ENCODE results near the gene SLC22A14. TPM values are rescaled to one million over a fixed set of nuclear protein-coding genes. Genes with fewer than 3 reads are reported as not detected.

Gene SLC22A14
- total and polyA plus RNA-seq, 9 of the 15 experiments (the other 6 are each of a cell fraction or from before 2014, with no cell fraction given), result 0.03 to 0.07 TPM; not detected in 7

DNA sequence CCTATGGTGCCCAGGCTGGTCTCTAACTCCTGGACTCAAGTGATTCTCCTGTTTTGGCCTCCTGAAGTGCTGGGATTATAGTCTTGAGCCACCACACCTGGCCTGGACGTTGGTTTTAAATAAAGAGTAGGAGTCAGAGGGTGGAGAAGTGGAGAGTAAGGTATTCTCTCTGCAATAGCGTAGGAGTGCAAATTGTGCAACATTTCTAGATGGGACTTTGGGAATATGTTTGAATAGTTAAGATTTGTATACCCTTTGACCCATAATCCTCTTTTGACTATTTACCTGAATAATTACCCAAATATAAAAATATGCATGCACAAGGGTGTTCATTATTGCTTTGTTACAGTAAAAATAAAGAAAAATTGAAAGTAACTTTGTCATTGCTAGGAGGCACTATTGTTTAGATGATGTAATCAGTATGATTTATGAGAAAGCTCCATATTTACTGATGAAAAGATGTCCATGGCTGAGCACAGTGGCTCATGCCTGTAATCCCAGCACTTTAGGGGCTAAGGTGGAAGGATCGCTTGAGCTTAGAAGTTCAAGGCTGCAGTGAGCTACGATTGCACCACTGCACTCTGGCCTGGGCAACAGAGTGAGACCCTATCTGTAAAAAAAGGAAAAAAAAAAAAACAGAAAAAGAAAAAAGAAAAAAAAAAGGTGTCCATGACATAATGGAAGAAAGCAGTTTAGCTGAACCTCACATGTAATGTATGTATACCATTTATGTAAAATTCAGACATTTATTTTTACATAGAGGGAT lies 49.3 kb downstream of the SLC22A14 start (continued):
- TF ChIP-seq, protein P1, sequence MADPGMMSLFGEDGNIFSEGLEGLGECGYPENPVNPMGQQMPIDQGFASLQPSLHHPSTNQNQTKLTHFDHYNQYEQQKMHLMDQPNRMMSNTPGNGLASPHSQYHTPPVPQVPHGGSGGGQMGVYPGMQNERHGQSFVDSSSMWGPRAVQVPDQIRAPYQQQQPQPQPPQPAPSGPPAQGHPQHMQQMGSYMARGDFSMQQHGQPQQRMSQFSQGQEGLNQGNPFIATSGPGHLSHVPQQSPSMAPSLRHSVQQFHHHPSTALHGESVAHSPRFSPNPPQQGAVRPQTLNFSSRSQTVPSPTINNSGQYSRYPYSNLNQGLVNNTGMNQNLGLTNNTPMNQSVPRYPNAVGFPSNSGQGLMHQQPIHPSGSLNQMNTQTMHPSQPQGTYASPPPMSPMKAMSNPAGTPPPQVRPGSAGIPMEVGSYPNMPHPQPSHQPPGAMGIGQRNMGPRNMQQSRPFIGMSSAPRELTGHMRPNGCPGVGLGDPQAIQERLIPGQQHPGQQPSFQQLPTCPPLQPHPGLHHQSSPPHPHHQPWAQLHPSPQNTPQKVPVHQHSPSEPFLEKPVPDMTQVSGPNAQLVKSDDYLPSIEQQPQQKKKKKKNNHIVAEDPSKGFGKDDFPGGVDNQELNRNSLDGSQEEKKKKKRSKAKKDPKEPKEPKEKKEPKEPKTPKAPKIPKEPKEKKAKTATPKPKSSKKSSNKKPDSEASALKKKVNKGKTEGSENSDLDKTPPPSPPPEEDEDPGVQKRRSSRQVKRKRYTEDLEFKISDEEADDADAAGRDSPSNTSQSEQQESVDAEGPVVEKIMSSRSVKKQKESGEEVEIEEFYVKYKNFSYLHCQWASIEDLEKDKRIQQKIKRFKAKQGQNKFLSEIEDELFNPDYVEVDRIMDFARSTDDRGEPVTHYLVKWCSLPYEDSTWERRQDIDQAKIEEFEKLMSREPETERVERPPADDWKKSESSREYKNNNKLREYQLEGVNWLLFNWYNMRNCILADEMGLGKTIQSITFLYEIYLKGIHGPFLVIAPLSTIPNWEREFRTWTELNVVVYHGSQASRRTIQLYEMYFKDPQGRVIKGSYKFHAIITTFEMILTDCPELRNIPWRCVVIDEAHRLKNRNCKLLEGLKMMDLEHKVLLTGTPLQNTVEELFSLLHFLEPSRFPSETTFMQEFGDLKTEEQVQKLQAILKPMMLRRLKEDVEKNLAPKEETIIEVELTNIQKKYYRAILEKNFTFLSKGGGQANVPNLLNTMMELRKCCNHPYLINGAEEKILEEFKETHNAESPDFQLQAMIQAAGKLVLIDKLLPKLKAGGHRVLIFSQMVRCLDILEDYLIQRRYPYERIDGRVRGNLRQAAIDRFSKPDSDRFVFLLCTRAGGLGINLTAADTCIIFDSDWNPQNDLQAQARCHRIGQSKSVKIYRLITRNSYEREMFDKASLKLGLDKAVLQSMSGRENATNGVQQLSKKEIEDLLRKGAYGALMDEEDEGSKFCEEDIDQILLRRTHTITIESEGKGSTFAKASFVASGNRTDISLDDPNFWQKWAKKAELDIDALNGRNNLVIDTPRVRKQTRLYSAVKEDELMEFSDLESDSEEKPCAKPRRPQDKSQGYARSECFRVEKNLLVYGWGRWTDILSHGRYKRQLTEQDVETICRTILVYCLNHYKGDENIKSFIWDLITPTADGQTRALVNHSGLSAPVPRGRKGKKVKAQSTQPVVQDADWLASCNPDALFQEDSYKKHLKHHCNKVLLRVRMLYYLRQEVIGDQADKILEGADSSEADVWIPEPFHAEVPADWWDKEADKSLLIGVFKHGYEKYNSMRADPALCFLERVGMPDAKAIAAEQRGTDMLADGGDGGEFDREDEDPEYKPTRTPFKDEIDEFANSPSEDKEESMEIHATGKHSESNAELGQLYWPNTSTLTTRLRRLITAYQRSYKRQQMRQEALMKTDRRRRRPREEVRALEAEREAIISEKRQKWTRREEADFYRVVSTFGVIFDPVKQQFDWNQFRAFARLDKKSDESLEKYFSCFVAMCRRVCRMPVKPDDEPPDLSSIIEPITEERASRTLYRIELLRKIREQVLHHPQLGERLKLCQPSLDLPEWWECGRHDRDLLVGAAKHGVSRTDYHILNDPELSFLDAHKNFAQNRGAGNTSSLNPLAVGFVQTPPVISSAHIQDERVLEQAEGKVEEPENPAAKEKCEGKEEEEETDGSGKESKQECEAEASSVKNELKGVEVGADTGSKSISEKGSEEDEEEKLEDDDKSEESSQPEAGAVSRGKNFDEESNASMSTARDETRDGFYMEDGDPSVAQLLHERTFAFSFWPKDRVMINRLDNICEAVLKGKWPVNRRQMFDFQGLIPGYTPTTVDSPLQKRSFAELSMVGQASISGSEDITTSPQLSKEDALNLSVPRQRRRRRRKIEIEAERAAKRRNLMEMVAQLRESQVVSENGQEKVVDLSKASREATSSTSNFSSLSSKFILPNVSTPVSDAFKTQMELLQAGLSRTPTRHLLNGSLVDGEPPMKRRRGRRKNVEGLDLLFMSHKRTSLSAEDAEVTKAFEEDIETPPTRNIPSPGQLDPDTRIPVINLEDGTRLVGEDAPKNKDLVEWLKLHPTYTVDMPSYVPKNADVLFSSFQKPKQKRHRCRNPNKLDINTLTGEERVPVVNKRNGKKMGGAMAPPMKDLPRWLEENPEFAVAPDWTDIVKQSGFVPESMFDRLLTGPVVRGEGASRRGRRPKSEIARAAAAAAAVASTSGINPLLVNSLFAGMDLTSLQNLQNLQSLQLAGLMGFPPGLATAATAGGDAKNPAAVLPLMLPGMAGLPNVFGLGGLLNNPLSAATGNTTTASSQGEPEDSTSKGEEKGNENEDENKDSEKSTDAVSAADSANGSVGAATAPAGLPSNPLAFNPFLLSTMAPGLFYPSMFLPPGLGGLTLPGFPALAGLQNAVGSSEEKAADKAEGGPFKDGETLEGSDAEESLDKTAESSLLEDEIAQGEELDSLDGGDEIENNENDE (IDR thresholded peaks at IDR 0.05; ENCODE audit: low read depth, low read length), result no peak
- no peak for TF ChIP-seq ZKSCAN8 (CRISPR knock-in tag; IDR thresholded peaks at IDR 0.05)
- TF ChIP-seq, protein P2, sequence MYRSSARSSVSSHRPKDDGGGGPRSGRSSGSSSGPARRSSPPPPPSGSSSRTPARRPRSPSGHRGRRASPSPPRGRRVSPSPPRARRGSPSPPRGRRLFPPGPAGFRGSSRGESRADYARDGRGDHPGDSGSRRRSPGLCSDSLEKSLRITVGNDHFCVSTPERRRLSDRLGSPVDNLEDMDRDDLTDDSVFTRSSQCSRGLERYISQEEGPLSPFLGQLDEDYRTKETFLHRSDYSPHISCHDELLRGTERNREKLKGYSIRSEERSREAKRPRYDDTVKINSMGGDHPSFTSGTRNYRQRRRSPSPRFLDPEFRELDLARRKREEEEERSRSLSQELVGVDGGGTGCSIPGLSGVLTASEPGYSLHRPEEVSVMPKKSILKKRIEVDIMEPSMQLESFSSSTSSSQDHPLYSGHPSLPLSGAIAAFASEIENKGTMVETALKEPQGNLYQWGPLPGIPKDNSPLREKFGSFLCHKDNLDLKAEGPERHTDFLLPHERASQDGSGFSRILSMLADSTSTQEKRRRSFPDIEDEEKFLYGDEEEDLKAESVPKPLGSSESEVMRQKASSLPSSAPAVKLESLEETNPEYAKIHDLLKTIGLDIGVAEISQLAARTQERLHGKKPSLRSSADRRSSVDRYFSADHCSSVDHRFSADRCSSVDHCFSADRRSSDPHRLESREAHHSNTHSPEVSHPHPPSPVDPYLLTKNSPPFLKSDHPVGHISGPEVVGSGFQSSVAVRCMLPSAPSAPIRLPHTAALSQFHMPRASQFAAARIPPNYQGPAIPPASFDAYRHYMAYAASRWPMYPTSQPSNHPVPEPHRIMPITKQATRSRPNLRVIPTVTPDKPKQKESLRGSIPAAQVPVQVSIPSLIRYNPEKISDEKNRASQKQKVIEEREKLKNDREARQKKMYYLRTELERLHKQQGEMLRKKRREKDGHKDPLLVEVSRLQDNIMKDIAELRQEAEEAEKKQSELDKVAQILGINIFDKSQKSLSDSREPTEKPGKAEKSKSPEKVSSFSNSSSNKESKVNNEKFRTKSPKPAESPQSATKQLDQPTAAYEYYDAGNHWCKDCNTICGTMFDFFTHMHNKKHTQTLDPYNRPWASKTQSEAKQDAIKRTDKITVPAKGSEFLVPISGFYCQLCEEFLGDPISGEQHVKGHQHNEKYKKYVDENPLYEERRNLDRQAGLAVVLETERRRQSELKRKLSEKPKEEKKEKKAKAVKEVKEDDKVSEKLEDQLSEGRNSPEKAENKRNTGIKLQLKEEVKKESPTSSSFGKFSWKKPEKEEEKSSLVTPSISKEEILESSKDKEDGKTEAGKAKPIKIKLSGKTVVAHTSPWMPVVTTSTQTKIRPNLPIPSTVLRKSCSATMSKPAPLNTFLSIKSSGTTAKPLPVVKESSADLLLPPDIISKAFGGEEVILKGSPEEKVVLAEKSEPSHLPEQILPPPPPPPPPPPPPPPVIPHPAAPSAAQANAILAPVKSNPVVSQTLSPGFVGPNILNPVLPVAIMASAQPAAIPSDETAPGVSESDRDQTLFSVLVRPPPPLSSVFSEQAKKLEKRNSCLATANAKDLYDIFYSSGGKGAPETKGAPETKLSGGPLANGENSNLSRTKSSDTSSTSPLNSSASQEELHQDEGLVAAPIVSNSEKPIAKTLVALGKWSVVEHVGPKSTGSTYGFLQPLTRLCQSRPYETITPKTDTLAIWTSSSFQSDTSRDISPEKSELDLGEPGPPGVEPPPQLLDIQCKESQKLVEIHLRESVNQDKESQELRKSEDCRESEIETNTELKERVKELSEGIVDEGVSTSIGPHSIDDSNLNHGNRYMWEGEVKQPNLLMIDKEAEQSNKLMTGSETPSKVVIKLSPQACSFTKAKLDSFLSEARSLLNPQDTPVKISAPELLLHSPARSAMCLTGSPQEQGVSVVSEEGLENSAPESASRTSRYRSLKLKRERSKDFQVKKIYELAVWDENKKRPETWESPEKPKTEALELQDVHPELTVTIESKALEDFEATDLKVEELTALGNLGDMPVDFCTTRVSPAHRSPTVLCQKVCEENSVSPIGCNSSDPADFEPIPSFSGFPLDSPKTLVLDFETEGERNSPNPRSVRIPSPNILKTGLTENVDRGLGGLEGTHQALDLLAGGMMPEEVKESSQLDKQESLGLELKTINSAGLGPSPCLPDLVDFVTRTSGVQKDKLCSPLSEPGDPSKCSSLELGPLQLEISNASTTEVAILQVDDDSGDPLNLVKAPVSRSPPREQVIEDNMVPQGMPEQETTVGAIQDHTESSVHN (IDR thresholded peaks at IDR 0.05; ENCODE audit: borderline replicate concordance in 1 of 2, low read depth in 1 of 2), result no peak

All from K562 (cell line).